Uterine smooth muscle cell (primary cell): Measurements from ENCODE around the gene UBASH3A. TPM values are rescaled to one million over a fixed set of nuclear protein-coding genes. Genes with fewer than 3 reads are reported as not detected.

Experiments
- total RNA-seq: library from RNA; depleted of rRNA; stranded (reverse); fragments of >200 nt; gene quantifications from 2 replicates; pipeline ENCODE4 v1.2.3, GENCODE V29; 2014

Gene UBASH3A
- not detected in 2 replicates for total RNA-seq

GRCh38 chr21:42403611-42404231 is at the start of gene UBASH3A:
Gene UBASH3A, plus strand, starts transcription at chr21:42403902. Its CDS starts 44 bp downstream, at chr21:42403946.

GRCh38 chr21:42366292-42367010 is 37.3 kb upstream of the UBASH3A start, which contains the start of gene TFF1:
Gene TFF1, minus strand, starts transcription at chr21:42366535. Its CDS starts 40 bp downstream, at chr21:42366495.

GRCh38 chr21:42395905-42396651 is 7.6 kb upstream of the UBASH3A start, which contains the start of gene TMPRSS3:
Gene TMPRSS3, minus strand, starts transcription at chr21:42396052. Its CDS starts 635 bp downstream, at chr21:42395417.

GRCh38 chr21:42496120-42496838 is 92.6 kb downstream of the UBASH3A start, which contains the start of gene RSPH1:
Gene RSPH1, minus strand, starts transcription at chr21:42496224. Its CDS starts 38 bp downstream, at chr21:42496186.

Other genes with a start within 250 kb of the UBASH3A start
- gene ABCG1, start 184.8 kb upstream of the UBASH3A start, total RNA-seq, result 0.44 and 0.50 TPM in 2 replicates
- not detected in 2 replicates for gene TFF3, start 88.5 kb upstream of the UBASH3A start, total RNA-seq
- gene TFF2, start 52.9 kb upstream of the UBASH3A start, total RNA-seq, result not detected in 2 replicates
- gene TFF1, start 37.4 kb upstream of the UBASH3A start, total RNA-seq, result not detected in 2 replicates
- gene TMPRSS3, start 7.8 kb upstream of the UBASH3A start, total RNA-seq, result not detected in 2 replicates
- gene RSPH1, start 92.3 kb downstream of the UBASH3A start, total RNA-seq, result not detected in 2 replicates
- 1.9 and 2.7 TPM in 2 replicates for gene SLC37A1, start 110.0 kb downstream of the UBASH3A start, total RNA-seq
- 1.9 and 2.1 TPM in 2 replicates for gene PDE9A, start 249.7 kb downstream of the UBASH3A start, total RNA-seq